OCI-LY7 (cell line): ENCODE measurements around the gene OR5H1.

Experiments
- EZH2phosphoT487 ChIP-seq: fragments of 200-600 bp; sonication (generic); IDR thresholded peaks from 2 replicates; pipeline ENCODE4 v1.6.1; 2018; ENCODE audit warnings: low read depth, borderline replicate concordance, mild to moderate bottlenecking, mixed run types, antibody characterized with exemption, low read length, moderate library complexity, mixed read lengths
- TF ChIP-seq, protein P1 (sequence below): fragments of 200-600 bp; sonication (generic); conservative IDR thresholded peaks from 2 replicates; pipeline ENCODE4 v1.5.1; 2014; ENCODE audit warnings: mild to moderate bottlenecking, antibody characterized with exemption, low read length, moderate library complexity, mixed read lengths

DNA sequence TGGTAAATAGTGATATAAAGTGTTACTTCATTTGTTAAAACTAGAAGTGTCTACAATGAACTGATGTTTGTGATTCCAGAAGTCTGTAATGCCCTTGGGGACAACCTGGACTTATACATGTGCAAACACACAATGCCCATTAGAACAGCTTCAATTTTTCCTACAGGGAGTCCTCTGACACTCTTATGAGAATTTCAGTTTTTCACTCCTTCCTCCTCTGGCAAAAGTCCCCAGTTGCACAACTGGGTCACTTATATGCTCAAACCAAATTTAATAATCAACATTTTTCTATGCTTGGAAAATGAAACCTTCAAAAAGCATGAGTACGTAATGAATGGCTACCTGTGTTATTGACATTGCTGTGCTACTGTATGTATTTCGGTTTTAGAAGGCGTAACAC lies 35.9 kb downstream of the OR5H1 start, which contains the start of gene OR5H15:
- TF ChIP-seq, protein P1, sequence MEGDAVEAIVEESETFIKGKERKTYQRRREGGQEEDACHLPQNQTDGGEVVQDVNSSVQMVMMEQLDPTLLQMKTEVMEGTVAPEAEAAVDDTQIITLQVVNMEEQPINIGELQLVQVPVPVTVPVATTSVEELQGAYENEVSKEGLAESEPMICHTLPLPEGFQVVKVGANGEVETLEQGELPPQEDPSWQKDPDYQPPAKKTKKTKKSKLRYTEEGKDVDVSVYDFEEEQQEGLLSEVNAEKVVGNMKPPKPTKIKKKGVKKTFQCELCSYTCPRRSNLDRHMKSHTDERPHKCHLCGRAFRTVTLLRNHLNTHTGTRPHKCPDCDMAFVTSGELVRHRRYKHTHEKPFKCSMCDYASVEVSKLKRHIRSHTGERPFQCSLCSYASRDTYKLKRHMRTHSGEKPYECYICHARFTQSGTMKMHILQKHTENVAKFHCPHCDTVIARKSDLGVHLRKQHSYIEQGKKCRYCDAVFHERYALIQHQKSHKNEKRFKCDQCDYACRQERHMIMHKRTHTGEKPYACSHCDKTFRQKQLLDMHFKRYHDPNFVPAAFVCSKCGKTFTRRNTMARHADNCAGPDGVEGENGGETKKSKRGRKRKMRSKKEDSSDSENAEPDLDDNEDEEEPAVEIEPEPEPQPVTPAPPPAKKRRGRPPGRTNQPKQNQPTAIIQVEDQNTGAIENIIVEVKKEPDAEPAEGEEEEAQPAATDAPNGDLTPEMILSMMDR: no peak
- no peak for TF ChIP-seq EZH2phosphoT487
